K562 (cell line): ENCODE data around the gene TP53BP1. TPM values are rescaled to one million over a fixed set of nuclear protein-coding genes. Genes with fewer than 3 reads are reported as not detected.
A peak's percentile ranks its signal among the peaks of the same experiment; 100 is the strongest.

Experiments used
- CBX3 ChIP-seq, 2 experiments: IDR thresholded peaks; 1 replicate in 1 of 2; 2 replicates in 1 of 2; pipeline ENCODE4 v1.6.1; 2012; ENCODE audit warnings: inconsistent platforms in 2 of 2, low read length in 2 of 2, borderline replicate concordance in 1 of 2, control low read depth in 1 of 2
- CHD7 ChIP-seq: fragments of 200-600 bp; sonication (generic); IDR thresholded peaks from one replicate; pipeline ENCODE4 v1.6.1; 2012; ENCODE audit warnings: mild to moderate bottlenecking, low read depth, low read length, inconsistent platforms
- MEF2A ChIP-seq: IDR thresholded peaks from 2 replicates; pipeline ENCODE4 v1.6.1; 2011; ENCODE audit warnings: low read depth, mild to moderate bottlenecking, low read length, moderate library complexity; ENCODE audit not compliant: control insufficient read depth
- PHF8 ChIP-seq: fragments of 200-600 bp; sonication (generic); IDR thresholded peaks from 2 replicates; pipeline ENCODE4 v1.6.1; 2012; ENCODE audit warnings: mixed run types, mild to moderate bottlenecking, inconsistent platforms, low read length, moderate library complexity, borderline replicate concordance
- ZBTB33 ChIP-seq: sonication (generic); formaldehyde crosslinking; IDR thresholded peaks from 2 replicates; pipeline ENCODE4 v1.8.1; 2023; ENCODE audit warnings: mild to moderate bottlenecking, missing genetic modification reagents
- ZNF586 ChIP-seq: fragments of 450-650 bp; formaldehyde crosslinking; conservative IDR thresholded peaks from 2 replicates; pipeline ENCODE4 v1.4.0; 2020; ENCODE audit warnings: mild to moderate bottlenecking, moderate library complexity
- ZNF592 ChIP-seq: fragments of 450-650 bp; IDR thresholded peaks from 2 replicates; pipeline ENCODE4 v1.6.1; 2017; ENCODE audit warnings: antibody characterized with exemption, mild to moderate bottlenecking
- polyA plus RNA-seq, 8 experiments: library from polyadenylated mRNA; depleted of rRNA in 4 of 8; stranded (reverse) in 5 of 8; unstranded in 3 of 8; fragments of >200 nt; fragmentation: Nextera tagmentation in 2 of 8; fragmentation: Illumina TruSeq in 1 of 8; extraction: Ambion mirVana in 2 of 8; extraction: Trizol in 1 of 8; gene quantifications; 2 replicates each; pipeline versions ENCODE4 v1.2.1 to v1.2.3, GENCODE V29; 2011 to 2014; ENCODE audit warnings: inconsistent platforms in 1 of 8, missing spikeins in 1 of 8
- total RNA-seq, 7 experiments: library from RNA; depleted of rRNA in 6 of 7; stranded (reverse); fragments of >200 nt in 6 of 7; fragmentation: Illumina TruSeq in 2 of 7; extraction: Trizol in 2 of 7; gene quantifications; 2 replicates each; pipeline versions ENCODE4 v1.2.1 to v1.2.3, GENCODE V29; 2011 to 2021; ENCODE audit warnings: low replicate concordance in 1 of 7

TP53BP1 gene
- total and polyA plus RNA-seq, 9 of the 15 experiments (the other 6 are each of a cell fraction or from before 2014, with no cell fraction given), result 5.7 to 63.3 (median 30.9) TPM

GRCh38 chr15:43510200-43511011, 17.4 kb upstream of the TP53BP1 start (continued):
- TF ChIP-seq CHD7 (no peak), ZBTB33 (no peak), MEF2A (no peak), CBX3 (IDR thresholded peaks at IDR 0.05; ENCODE audit: borderline replicate concordance in 1 of 2, low read length in 2 of 2) (no peak), ZNF586 (CRISPR knock-in tag) (no peak), ZNF592 (no peak), PHF8 (peak; percentile 60; the same call in 1 of the 2 replicates)
